ENCODE measurements around the gene CAMSAP3.

DNA sequence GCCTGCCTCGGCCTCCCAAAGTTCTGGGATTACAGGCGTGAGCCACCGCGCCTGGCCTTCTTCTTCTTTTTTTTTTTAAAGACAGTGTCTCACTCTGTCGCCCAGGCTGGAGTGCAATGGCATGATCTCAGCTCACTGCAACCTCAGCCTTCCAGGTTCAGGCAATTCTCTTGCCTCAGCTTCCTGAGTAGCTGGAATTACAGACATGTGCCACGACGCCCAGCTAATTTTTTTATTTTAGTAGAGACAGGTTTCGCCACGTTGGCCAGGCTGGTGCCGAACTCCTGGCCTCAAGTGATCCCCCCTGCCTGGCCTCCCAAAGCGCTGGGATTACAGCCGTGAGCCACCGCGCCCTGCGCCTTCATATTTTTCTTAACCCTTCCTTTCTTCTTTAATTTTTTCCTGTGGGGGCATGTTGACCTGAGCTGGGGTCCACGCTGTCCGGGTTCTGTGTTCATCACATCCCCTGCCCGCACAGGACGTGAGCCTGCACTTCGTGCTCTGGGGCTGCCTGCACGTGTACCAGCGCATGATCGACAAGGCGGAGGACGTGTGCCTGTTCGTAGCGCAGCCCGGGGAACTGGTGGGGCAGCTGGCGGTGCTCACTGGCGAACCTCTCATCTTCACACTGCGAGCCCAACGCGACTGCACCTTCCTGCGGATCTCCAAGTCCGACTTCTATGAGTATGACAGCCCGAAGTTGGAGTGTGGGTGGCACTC, 46.1 kb upstream of the CAMSAP3 start:
- TF ChIP-seq CTCF (IDR thresholded peaks at IDR 0.05; ENCODE audit: borderline replicate concordance, extremely low read depth, low read length, poor library complexity, severe bottlenecking) = no peak
- no peak for TF ChIP-seq EZH2 (IDR thresholded peaks at IDR 0.05; ENCODE audit: borderline replicate concordance, low read depth, low read length, severe bottlenecking)

Data from DND-41 (cell line).